Lower lobe of right lung (tissue), 2 donors: ENCODE results near the gene ZNRF3. TPM values are rescaled to one million over a fixed set of nuclear protein-coding genes. Genes with fewer than 3 reads are reported as not detected.
A peak's percentile ranks its signal among the peaks of the same experiment; 100 is the strongest.

Source experiments
- ATAC-seq, 2 donors: fragments of 200-7000 bp; cut with Tn5 transposase; one replicate each; pipeline ENCODE4 v1.9.1; 2020 to 2022; ENCODE audit warnings: mild to moderate bottlenecking in 2 of 2, moderate library complexity in 2 of 2
- DNase-seq: peaks from one replicate; pipeline ENCODE4 v3.0.0-alpha.2; 2020
- H3K27ac ChIP-seq: fragments of 200-600 bp; one replicate; pipeline ENCODE4 v1.8.0; 2022
- H3K27me3 ChIP-seq: fragments of 200-600 bp; one replicate; pipeline ENCODE4 v1.8.0; 2022; ENCODE audit warnings: low read depth
- H3K36me3 ChIP-seq: fragments of 200-600 bp; one replicate; pipeline ENCODE4 v1.8.0; 2022; ENCODE audit warnings: mild to moderate bottlenecking
- H3K4me1 ChIP-seq: fragments of 200-600 bp; one replicate; pipeline ENCODE4 v1.8.0; 2022
- H3K4me3 ChIP-seq: fragments of 200-600 bp; one replicate; pipeline ENCODE4 v1.8.0; 2022; ENCODE audit warnings: mild to moderate bottlenecking
- H3K9me3 ChIP-seq: fragments of 200-600 bp; one replicate; pipeline ENCODE4 v1.8.0; 2022
- CTCF ChIP-seq: fragments of 200-600 bp; IDR thresholded peaks from one replicate; pipeline ENCODE4 v1.8.0; 2022; ENCODE audit warnings: antibody characterized with exemption, mild to moderate bottlenecking
- intact Hi-C: fragments of 100-400 bp; cut with DNase I; formaldehyde crosslinking; loops from one replicate; pipeline ENCODE4 v1.11.0; 2022
- total RNA-seq: library from RNA; stranded (reverse); fragmentation: NEBNext Ultra II Directional; extraction: Animal tissue kit (Norgen Biotek cat#: 25700); gene quantifications from one replicate; pipeline ENCODE4 v1.2.1, GENCODE V29; 2021
- donor health status: DM: no; HTN: yes; CAD: no; lungs with severe emphysema.

ZNRF3 gene
- total RNA-seq, 1 donor from 2014 or later, result 11.3 TPM

GRCh38 chr22:29083933-29084591 is 200.7 kb downstream of the ZNRF3 start:
- peak overlapping the region; percentile 38 for H3K27ac ChIP-seq
- intact Hi-C loops, result no loop called here
- no peaks in the 10 kb centered on the region for H3K27me3 ChIP-seq
- no peaks in the 10 kb centered on the region for H3K9me3 ChIP-seq
- H3K4me3 ChIP-seq, result no peak overlapping the region
- TF ChIP-seq CTCF, result no peak
- H3K4me1 ChIP-seq, result peaks cover 39% of the 10 kb centered on the region
- ATAC-seq (no peak), DNase-seq (no peak)
- no peaks in the 10 kb centered on the region for H3K36me3 ChIP-seq

- intact Hi-C loops, result no loop called here
- Histone ChIP-seq H3K27ac (no peak overlapping the region), H3K9me3 (no peaks in the 10 kb centered on the region), H3K27me3 (no peaks in the 10 kb centered on the region), H3K4me1 (peaks cover 23% of the 10 kb centered on the region), H3K4me3 (no peak overlapping the region), H3K36me3 (no peaks in the 10 kb centered on the region)
- DNase-seq, result no peak
- no peak for ATAC-seq
- TF ChIP-seq CTCF, result no peak
These were observed 203.6 kb downstream of the ZNRF3 start for GRCh38 chr22:29087012-29087411.

- Histone ChIP-seq H3K4me3 (no peak overlapping the region), H3K9me3 (no peaks in the 10 kb centered on the region), H3K36me3 (no peaks in the 10 kb centered on the region), H3K27me3 (no peaks in the 10 kb centered on the region), H3K27ac (no peak overlapping the region), H3K4me1 (peaks cover 20% of the 10 kb centered on the region)
- no peak for DNase-seq
- TF ChIP-seq CTCF, result no peak
- no peak for ATAC-seq
- intact Hi-C loops, result no loop called here
These were observed 205.4 kb downstream of the ZNRF3 start for GRCh38 chr22:29088809-29089208.

GRCh38 chr22:29089507-29089906 is 206.1 kb downstream of the ZNRF3 start:
- no peak for ATAC-seq
- no peak overlapping the region for H3K27ac ChIP-seq
- H3K4me1 ChIP-seq, result peaks cover 14% of the 10 kb centered on the region
- no peaks in the 10 kb centered on the region for H3K36me3 ChIP-seq
- intact Hi-C loops, result no loop called here
- no peak for DNase-seq
- no peaks in the 10 kb centered on the region for H3K27me3 ChIP-seq
- no peak for TF ChIP-seq CTCF
- no peak overlapping the region for H3K4me3 ChIP-seq
- no peaks in the 10 kb centered on the region for H3K9me3 ChIP-seq

GRCh38 chr22:29090039-29090438 is 206.7 kb downstream of the ZNRF3 start:
- ATAC-seq, result no peak
- intact Hi-C loops, result no loop called here

More at GRCh38 chr22:29090039-29090438, 206.7 kb downstream of the ZNRF3 start:
- Histone ChIP-seq H3K36me3 (peaks cover 1% of the 10 kb centered on the region), H3K4me1 (peaks cover 14% of the 10 kb centered on the region), H3K27me3 (no peaks in the 10 kb centered on the region), H3K27ac (no peak overlapping the region), H3K9me3 (no peaks in the 10 kb centered on the region), H3K4me3 (no peak overlapping the region)
- TF ChIP-seq CTCF, result no peak
- no peak for DNase-seq
